Measurements from ENCODE around the gene PRDM15.
"Not testable (repeated sequence)": the region's sequence is repeated elsewhere in the genome, so short reads cannot be mapped to it uniquely, and the experiment has no call there.

PRDM15 gene

DNA sequence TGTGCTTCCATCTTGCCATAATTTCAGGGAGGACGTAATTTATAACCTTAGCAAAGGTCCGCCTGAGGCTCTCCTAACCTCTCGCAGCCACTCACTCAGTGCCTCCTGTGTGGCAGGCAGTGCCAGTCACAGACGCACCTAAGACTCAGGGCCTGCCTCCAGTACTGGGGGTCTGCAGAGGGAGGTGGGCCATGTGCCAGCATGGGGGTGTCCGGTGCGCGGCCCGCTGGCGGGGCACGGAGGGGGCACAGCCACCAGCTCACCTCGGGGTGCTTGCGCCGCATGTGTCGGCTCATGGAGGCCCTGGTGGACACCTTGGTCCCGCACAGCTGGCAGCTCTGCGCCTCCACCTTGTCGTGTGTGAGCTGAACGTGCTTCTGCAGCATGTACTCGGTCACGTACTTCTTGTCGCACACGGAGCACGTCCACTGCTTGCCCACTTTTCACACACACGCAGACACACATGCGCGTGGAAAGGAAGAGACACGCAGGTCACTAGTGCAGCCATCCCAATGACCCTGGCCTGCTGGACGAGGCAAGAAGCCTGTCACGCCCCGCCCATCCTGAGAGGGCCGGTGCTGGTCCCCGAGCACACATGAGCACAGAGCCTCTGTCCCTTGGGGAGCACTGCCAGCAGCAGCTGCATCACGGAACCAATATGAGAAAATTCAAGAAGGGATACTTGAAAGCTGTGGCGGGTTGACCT lies 69.1 kb downstream of the PRDM15 start:
- DNase-seq (ENCODE audit: low read depth in 1 of 2, low spot score in 1 of 2): no peak

GRCh38 chr21:41808846-41809245 lies 70.3 kb downstream of the PRDM15 start:
- DNase-seq (ENCODE audit: low read depth in 1 of 2, low spot score in 1 of 2): no peak

DNA sequence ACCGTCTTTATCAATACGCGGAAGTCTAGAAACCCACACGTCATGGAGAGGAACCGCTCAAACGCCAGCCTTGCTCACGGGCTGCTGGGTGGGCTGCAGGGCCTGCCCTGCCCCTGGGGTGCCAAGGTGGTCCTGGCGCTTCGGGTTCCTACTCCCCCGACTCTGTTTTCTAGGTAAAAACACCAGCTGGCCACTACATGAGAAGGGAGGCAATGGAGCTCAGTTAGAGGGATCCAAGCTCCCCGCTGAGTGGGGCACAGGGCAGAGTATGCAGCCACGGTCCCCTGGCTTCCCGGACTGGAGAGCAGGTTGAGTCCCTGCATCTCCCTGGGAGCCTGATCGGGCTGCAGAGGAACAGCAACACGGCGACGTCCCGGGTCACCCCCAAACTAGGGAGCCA lies 71.0 kb downstream of the PRDM15 start:
- no peak for DNase-seq (ENCODE audit: low read depth in 1 of 2, low spot score in 1 of 2)

DNA sequence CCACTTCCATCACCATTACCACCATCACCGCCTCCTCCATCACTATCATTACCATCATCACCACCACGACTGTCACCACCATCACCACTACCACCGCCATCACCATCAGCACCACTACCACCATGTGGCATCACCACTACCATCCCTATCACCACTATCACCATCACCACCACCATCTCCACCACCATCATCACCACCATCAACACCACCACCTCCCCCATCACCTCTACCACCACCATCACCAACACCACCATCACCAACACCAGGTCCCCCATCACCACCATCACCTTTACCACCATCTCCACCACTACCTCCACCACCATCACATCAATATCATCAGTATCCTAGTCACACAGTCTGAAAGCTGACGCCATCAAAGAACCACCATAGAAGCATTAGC lies 72.4 kb downstream of the PRDM15 start:
- DNase-seq (ENCODE audit: low read depth in 1 of 2, low spot score in 1 of 2): no peak

DNA sequence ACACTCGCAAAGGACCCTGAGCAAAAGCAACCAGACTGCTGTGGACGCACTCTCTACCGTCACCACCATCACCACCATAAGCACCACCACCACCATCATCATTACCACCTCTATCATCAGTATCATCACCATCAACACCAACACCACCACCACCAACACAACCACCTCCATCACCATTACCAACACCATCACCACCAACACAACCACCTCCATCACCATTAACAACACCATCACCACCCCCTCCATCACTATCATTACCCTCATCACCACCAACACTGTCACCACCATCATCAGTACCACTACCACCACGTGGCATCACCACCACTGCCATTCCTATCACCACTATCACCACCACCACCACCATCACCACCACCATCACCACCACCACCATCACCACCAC lies 73.5 kb downstream of the PRDM15 start:
- no peak for DNase-seq (ENCODE audit: low read depth in 1 of 2, low spot score in 1 of 2)

- no peak for DNase-seq (ENCODE audit: low read depth in 1 of 2, low spot score in 1 of 2)
Measured at GRCh38 chr21:41805038-41805437, 74.1 kb downstream of the PRDM15 start.

DNA sequence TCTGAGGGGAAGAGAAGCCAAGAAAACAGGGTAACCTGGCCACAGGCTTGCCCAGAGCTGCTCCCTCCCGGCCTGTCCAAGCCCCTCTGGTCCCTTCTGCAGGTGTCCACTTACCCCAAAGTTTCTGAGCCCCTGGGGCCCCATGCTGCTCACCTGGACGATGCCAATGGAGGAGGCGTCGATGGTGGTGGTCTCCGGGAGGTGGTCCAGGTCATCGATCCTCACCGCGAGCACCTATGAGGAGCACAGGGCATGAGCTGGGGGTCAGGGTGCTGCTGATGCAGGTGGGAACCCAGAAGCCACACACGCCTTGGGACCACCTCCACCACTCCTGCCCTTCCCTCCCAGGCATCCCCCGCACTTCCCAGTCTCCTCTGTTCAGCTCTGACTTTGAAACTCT lies 74.8 kb downstream of the PRDM15 start:
- DNase-seq (ENCODE audit: low read depth in 1 of 2, low spot score in 1 of 2): no peak

GRCh38 chr21:41803316-41803715 lies 75.8 kb downstream of the PRDM15 start:
- DNase-seq (ENCODE audit: low read depth in 1 of 2, low spot score in 1 of 2): no peak

DNA sequence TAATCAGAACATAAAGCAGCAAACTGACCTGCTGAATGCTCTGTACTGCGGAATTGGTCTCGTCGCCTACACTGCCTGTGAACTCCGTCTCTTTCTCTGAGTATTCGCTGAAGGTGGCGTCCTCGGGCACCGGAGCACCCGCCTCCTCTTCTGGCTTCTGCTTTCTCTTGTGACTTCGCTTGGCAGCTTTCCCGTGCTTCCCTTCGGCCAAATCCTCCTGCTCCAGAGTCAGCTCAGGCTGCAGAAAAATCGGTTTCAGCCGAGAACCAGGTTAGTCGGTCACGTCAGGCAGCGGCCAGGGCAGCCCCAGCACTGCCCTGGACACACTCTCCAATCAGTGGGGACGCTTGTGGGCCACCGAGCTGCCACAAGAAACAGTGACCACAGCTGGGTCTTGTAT lies 76.5 kb downstream of the PRDM15 start:
- DNase-seq (ENCODE audit: low read depth in 1 of 2, low spot score in 1 of 2): no peak

- no peak for DNase-seq (ENCODE audit: low read depth in 1 of 2, low spot score in 1 of 2)
Measured at GRCh38 chr21:41802198-41802584, 77.0 kb downstream of the PRDM15 start.

- DNase-seq (ENCODE audit: low read depth in 1 of 2, low spot score in 1 of 2): no peak
Measured at GRCh38 chr21:41801321-41802197, 77.6 kb downstream of the PRDM15 start.

- no peak for DNase-seq (ENCODE audit: low read depth in 1 of 2, low spot score in 1 of 2)
Measured at GRCh38 chr21:41800425-41801320, 78.5 kb downstream of the PRDM15 start.

DNA sequence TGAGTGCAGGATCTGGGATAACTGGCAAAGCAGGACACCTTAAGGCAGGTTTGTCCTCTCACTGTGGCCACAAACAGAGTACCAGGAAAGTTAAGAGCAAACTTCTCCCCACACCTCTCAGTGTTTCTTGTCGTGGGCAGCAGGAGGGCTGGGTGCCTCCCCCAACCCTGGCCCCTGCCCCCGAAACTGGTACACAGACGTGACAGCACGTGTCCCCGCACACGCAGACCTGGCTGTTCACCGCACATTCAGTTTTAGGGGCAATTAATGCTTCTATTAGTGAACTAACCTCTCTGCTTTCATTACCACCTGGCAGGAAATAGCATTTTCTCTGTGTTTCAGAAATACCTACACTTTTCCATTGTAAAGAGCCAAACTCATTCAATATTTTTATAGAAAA lies 79.4 kb downstream of the PRDM15 start:
- no peak for DNase-seq (ENCODE audit: low read depth in 1 of 2, low spot score in 1 of 2)

- no peak for DNase-seq (ENCODE audit: low read depth in 1 of 2, low spot score in 1 of 2)
Measured at GRCh38 chr21:41798326-41798725, 80.8 kb downstream of the PRDM15 start.

DNA sequence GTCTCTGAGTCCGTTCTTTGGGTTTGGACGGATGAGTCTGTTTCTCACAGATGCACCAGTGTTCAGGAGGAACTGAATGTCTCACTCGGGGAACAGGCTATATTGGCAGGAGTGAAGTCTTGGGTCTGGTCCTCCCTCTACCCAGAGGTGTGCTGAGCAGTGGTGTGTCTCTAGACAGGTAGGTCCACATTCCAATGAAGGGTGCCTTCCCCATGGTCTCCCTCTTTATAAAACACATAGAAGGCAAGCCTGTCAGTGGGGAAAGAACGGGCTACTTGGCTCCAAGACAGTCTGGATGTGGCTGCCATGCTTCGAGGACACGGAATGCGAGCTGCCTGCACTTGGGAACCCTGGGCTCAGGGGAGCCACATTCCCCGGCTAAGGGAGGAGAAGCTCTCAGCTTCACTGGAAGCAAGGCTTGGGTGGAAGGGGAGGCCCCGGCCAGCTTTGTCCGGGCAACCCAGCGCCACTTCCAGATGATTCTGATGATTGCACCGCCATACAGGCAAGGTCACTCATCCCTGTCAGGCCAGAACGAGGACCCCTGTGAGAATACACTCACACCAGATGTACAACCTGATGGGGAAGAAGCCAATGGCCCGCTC lies 82.6 kb downstream of the PRDM15 start:
- no peak for DNase-seq (ENCODE audit: low read depth in 1 of 2, low spot score in 1 of 2)

DNA sequence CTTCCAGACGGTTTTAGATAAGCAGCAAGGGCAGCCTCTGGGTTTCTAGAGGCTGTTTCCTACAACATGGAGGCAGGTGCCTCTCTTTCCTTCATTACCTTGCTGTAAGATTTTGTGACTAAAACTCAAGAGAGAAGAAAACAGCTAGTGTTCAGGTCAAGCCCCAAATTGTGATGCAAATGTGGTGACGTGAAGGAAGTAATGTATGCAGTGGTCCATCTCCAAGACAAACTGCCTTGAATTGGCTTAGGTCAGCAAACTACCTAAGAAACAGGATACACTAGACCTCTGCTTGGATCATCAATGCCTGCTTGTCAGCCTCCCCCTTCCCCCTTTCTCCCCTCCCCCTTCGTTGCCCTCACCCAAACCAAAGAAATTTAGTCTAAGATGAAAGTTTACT lies 83.4 kb downstream of the PRDM15 start:
- DNase-seq (ENCODE audit: low read depth in 1 of 2, low spot score in 1 of 2): no peak

DNA sequence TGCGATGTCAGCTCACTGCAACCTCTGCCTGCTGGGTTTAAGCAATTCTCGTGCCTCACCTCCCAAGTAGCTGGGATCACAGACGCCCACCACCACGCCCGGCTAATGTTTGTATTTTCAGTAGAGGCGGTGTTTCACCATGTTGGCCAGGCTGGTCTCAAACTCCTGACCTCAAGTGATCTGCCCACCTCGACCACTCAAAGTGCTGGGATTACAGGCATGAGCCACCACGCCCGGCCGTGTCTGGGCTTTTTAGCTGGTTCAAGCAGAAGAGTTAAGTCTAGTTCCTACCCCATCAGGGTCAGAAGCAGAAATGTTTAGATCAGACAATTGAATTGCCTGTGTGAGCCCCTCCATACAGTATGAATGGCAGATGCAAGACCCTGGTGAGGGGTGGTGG lies 84.5 kb downstream of the PRDM15 start:
- DNase-seq (ENCODE audit: low read depth in 1 of 2, low spot score in 1 of 2): no peak

DNA sequence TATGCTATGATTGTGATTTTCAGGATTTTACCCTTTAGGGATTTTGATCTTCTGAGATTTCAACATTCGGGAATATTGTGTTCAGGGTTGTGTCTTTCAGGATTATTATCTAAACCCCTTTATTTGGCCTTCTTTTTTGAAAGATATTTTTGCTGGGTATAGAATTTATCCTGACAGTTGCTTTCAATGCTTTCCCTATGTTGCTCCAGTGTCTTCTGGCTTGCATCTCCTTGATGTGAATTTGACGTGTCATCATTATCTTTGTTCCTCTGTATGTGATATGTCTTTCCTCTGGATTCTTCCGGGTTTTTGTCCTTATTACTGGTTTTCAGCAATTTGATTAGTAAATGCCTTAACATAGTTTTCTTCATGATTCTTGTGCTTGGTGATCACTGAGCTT lies 86.4 kb downstream of the PRDM15 start:
- no peak for DNase-seq (ENCODE audit: low read depth in 1 of 2, low spot score in 1 of 2)

GRCh38 chr21:41786509-41786987 lies 92.6 kb downstream of the PRDM15 start:
- DNase-seq (ENCODE audit: low read depth in 1 of 2, low spot score in 1 of 2): no peak

GRCh38 chr21:41785262-41785661 lies 93.9 kb downstream of the PRDM15 start:
- not testable (repeated sequence) for DNase-seq (ENCODE audit: low read depth in 1 of 2, low spot score in 1 of 2)

Measured in activated CD4-positive, alpha-beta T cell treated with anti-CD3 and anti-CD28 coated beads, Interleukin-2, amount 50 U/mL, for 24 hours (primary cell).